Measurements from ENCODE around the gene CES1. TPM values are rescaled to one million over a fixed set of nuclear protein-coding genes. Genes with fewer than 3 reads are reported as not detected.
"Not testable (repeated sequence)": the region's sequence is repeated elsewhere in the genome, so short reads cannot be mapped to it uniquely, and the experiment has no call there.

The CES1 gene
- total RNA-seq, 1 donor from 2014 or later, result 52.2 TPM

GRCh38 chr16:55835581-55835980 is 2.7 kb upstream of the CES1 start:
- peak; percentile 56 for ATAC-seq
- intact Hi-C loops (cut with DNase I), result no loop called here
- DNase-seq (ENCODE audit: missing footprints), result no peak

- intact Hi-C loops (cut with DNase I); ATAC-seq; DNase-seq (ENCODE audit: missing footprints): not testable (repeated sequence)
Measured at GRCh38 chr16:55835173-55835572, 2.3 kb upstream of the CES1 start.

- intact Hi-C loops (cut with DNase I), result no loop called here
- ATAC-seq, result no peak
Measured at GRCh38 chr16:55834049-55834448, 1.2 kb upstream of the CES1 start.

GRCh38 chr16:55832425-55832772 is 497 bp downstream of the CES1 start:
- ATAC-seq (no peak), DNase-seq (ENCODE audit: missing footprints) (no peak)
- intact Hi-C loops (cut with DNase I), result loop anchor here (2.0 kb wide), 1 partner anchor 72 kb away; no protein-coding TSS in a partner anchor

More at GRCh38 chr16:55834049-55834448, 1.2 kb upstream of the CES1 start:
- DNase-seq (ENCODE audit: missing footprints), result no peak

GRCh38 chr16:55830658-55831294 is 2.1 kb downstream of the CES1 start:
- ATAC-seq (no peak), DNase-seq (ENCODE audit: missing footprints) (no peak)
- intact Hi-C loops (cut with DNase I), result no loop called here

GRCh38 chr16:55829232-55829631 is 3.7 kb downstream of the CES1 start:
- intact Hi-C loops (cut with DNase I); ATAC-seq; DNase-seq (ENCODE audit: missing footprints): not testable (repeated sequence)

- intact Hi-C loops (cut with DNase I), result no loop called here
- DNase-seq (ENCODE audit: missing footprints) (no peak), ATAC-seq (no peak)
Measured at GRCh38 chr16:55828680-55829079, 4.2 kb downstream of the CES1 start.

- intact Hi-C loops (cut with DNase I), result no loop called here
- no peak for DNase-seq (ENCODE audit: missing footprints)
- ATAC-seq, result no peak
Measured at GRCh38 chr16:55825115-55825728, 7.7 kb downstream of the CES1 start.

GRCh38 chr16:55824473-55825000 is 8.4 kb downstream of the CES1 start:
- intact Hi-C loops (cut with DNase I), result no loop called here
- no peak for ATAC-seq
- no peak for DNase-seq (ENCODE audit: missing footprints)

- ATAC-seq, result no peak
- no peak for DNase-seq (ENCODE audit: missing footprints)
- intact Hi-C loops (cut with DNase I), result no loop called here
Measured at GRCh38 chr16:55822280-55822810, 10.6 kb downstream of the CES1 start.

GRCh38 chr16:55821210-55821609 is 11.7 kb downstream of the CES1 start:
- intact Hi-C loops (cut with DNase I), result no loop called here
- no peak for DNase-seq (ENCODE audit: missing footprints)
- ATAC-seq, result no peak

GRCh38 chr16:55820615-55821014 is 12.3 kb downstream of the CES1 start:
- ATAC-seq, result no peak
- no peak for DNase-seq (ENCODE audit: missing footprints)
- intact Hi-C loops (cut with DNase I), result no loop called here

- DNase-seq (ENCODE audit: missing footprints) (no peak), ATAC-seq (no peak)
- intact Hi-C loops (cut with DNase I), result no loop called here
Measured at GRCh38 chr16:55817236-55817912, 15.5 kb downstream of the CES1 start.

- DNase-seq (ENCODE audit: missing footprints); intact Hi-C loops (cut with DNase I): not testable (repeated sequence)
- ATAC-seq, result peak; percentile 75
Measured at GRCh38 chr16:55816222-55816621, 16.7 kb downstream of the CES1 start.

GRCh38 chr16:55815320-55815719 is 17.6 kb downstream of the CES1 start:
- DNase-seq (ENCODE audit: missing footprints), result no peak
- ATAC-seq, result no peak
- intact Hi-C loops (cut with DNase I), result no loop called here

- ATAC-seq; intact Hi-C loops (cut with DNase I); DNase-seq (ENCODE audit: missing footprints): not testable (repeated sequence)
Measured at GRCh38 chr16:55814174-55814573, 18.7 kb downstream of the CES1 start.

GRCh38 chr16:55813730-55814129 is 19.2 kb downstream of the CES1 start:
- intact Hi-C loops (cut with DNase I); DNase-seq (ENCODE audit: missing footprints); ATAC-seq: not testable (repeated sequence)

- intact Hi-C loops (cut with DNase I), result no loop called here
- DNase-seq (ENCODE audit: missing footprints) (no peak), ATAC-seq (no peak)
Measured at GRCh38 chr16:55812951-55813350, 19.9 kb downstream of the CES1 start.

GRCh38 chr16:55811811-55812210 is 21.1 kb downstream of the CES1 start:
- intact Hi-C loops (cut with DNase I), result no loop called here
- no peak for ATAC-seq
- no peak for DNase-seq (ENCODE audit: missing footprints)
